Measurements from ENCODE around the gene GLTPD2.

DNA sequence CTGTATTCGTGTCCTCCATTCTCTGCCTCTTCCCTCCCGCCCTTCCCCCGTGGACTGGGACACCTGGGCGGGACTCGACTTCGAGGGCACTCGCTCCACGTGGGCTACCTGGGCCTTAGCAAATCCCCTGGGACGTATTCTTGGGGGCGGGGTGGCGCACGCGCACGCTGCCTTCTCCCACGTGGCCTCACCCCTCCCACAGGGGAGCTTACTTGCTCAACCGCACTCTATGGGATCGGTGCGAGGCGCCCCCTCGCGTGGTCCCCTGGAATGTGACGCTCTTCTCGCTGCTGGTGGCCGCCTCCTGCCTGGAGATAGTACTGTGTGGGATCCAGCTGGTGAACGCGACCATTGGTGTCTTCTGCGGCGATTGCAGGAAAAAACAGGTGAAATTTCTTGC lies 6.1 kb upstream of the GLTPD2 start:
- no peak for TF ChIP-seq CTCF (IDR thresholded peaks at IDR 0.05)
- TF ChIP-seq POLR2A (IDR thresholded peaks at IDR 0.05), result no peak
- TF ChIP-seq EP300 (IDR thresholded peaks at IDR 0.05), result no peak
- no peak for TF ChIP-seq POLR2AphosphoS5 (IDR thresholded peaks at IDR 0.05)
